ENCODE results near the gene STRN3.

GRCh38 chr14:30884901-30885300 is 141.3 kb downstream of the STRN3 start:
- TF ChIP-seq, protein P1, sequence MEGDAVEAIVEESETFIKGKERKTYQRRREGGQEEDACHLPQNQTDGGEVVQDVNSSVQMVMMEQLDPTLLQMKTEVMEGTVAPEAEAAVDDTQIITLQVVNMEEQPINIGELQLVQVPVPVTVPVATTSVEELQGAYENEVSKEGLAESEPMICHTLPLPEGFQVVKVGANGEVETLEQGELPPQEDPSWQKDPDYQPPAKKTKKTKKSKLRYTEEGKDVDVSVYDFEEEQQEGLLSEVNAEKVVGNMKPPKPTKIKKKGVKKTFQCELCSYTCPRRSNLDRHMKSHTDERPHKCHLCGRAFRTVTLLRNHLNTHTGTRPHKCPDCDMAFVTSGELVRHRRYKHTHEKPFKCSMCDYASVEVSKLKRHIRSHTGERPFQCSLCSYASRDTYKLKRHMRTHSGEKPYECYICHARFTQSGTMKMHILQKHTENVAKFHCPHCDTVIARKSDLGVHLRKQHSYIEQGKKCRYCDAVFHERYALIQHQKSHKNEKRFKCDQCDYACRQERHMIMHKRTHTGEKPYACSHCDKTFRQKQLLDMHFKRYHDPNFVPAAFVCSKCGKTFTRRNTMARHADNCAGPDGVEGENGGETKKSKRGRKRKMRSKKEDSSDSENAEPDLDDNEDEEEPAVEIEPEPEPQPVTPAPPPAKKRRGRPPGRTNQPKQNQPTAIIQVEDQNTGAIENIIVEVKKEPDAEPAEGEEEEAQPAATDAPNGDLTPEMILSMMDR (IDR thresholded peaks at IDR 0.05; ENCODE audit: low read length), result no peak
- no peak for TF ChIP-seq EZH2 (IDR thresholded peaks at IDR 0.05; ENCODE audit: borderline replicate concordance, low read length)

Data from OCI-LY1 (cell line).